Fibroblast of skin of left quadriceps (primary cell): ENCODE results near the gene OR6V1.
"Not testable (repeated sequence)": the region's sequence is repeated elsewhere in the genome, so short reads cannot be mapped to it uniquely, and the experiment has no call there.

Experiments used
- DNase-seq, 2 experiments: peaks; one replicate each; pipeline ENCODE4 v3.0.0-alpha.2; 2013; ENCODE audit warnings: low read depth in 2 of 2

The OR6V1 gene

GRCh38 chr7:143042790-143043271 lies 9.3 kb upstream of the OR6V1 start:
- no peak for DNase-seq

GRCh38 chr7:143043391-143043790 lies 8.8 kb upstream of the OR6V1 start:
- DNase-seq: no peak

GRCh38 chr7:143046426-143046851 lies 5.7 kb upstream of the OR6V1 start:
- no peak for DNase-seq

GRCh38 chr7:143047326-143047725 lies 4.8 kb upstream of the OR6V1 start:
- no peak for DNase-seq

- no peak for DNase-seq
Observed at GRCh38 chr7:143048827-143049226, 3.3 kb upstream of the OR6V1 start.

- DNase-seq: no peak
Observed at GRCh38 chr7:143049362-143049761, 2.8 kb upstream of the OR6V1 start.

GRCh38 chr7:143050931-143051330 lies 1.2 kb upstream of the OR6V1 start:
- DNase-seq: no peak

GRCh38 chr7:143054621-143055020 lies 2.5 kb downstream of the OR6V1 start:
- no peak for DNase-seq

GRCh38 chr7:143055754-143056153 lies 3.6 kb downstream of the OR6V1 start:
- DNase-seq: no peak

- DNase-seq: no peak
Observed at GRCh38 chr7:143063741-143064140, 11.6 kb downstream of the OR6V1 start.

GRCh38 chr7:143068446-143068845 lies 16.3 kb downstream of the OR6V1 start:
- no peak for DNase-seq

- DNase-seq: no peak
Observed at GRCh38 chr7:143069912-143070500, 17.9 kb downstream of the OR6V1 start.

GRCh38 chr7:143073556-143073955 lies 21.4 kb downstream of the OR6V1 start:
- DNase-seq: no peak

- DNase-seq: no peak
Observed at GRCh38 chr7:143074141-143074540, 22.0 kb downstream of the OR6V1 start.

- no peak for DNase-seq
Observed at GRCh38 chr7:143085109-143085508, 33.0 kb downstream of the OR6V1 start.

- DNase-seq: not testable (repeated sequence)
Observed at GRCh38 chr7:143085610-143086009, 33.5 kb downstream of the OR6V1 start.

- DNase-seq: not testable (repeated sequence)
Observed at GRCh38 chr7:143088549-143089231, 36.5 kb downstream of the OR6V1 start.

- DNase-seq: no peak
Observed at GRCh38 chr7:143096146-143096545, 44.0 kb downstream of the OR6V1 start.

- not testable (repeated sequence) for DNase-seq
Observed at GRCh38 chr7:143099579-143099978, 47.4 kb downstream of the OR6V1 start.
